ENCODE measurements around the gene GBP3.
"Not testable (repeated sequence)": the region's sequence is repeated elsewhere in the genome, so short reads cannot be mapped to it uniquely, and the experiment has no call there.

GBP3 gene

DNA sequence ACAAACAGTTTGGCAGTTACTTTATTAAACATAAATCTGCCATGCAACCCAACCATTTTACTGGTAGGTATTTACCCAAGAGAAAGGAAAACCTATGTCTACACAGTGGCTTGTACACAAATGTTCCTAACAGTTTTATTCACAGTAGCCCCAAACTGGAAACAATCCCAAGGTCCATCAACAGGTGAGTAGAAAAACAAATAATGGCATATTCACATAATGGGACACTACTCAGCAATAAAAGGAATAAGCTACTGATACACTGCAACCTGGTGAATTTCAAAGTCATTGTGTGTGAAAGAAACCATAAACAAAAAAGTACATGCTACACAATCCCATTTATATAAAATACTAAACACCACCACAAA is 42.9 kb downstream of the GBP3 start:
- H3K9me3 Mint-ChIP-seq, result no peaks in the 10 kb centered on the region
- H3K27me3 Mint-ChIP-seq, result no peaks in the 10 kb centered on the region
- H3K4me3 Mint-ChIP-seq, result no peak overlapping the region
- no peak overlapping the region for H3K27ac Mint-ChIP-seq
- DNase-seq (no peak), ATAC-seq (replicated peaks) (no peak)
- H3K36me3 Mint-ChIP-seq, result peaks cover 43 to 46% of the 10 kb centered on the region in 2 donors
- H3K4me1 Mint-ChIP-seq, result peaks cover 31 to 66% of the 10 kb centered on the region in 2 donors

- Mint-ChIP-seq H3K9me3 (no peaks in the 10 kb centered on the region), H3K27ac (no peak overlapping the region), H3K36me3 (peaks cover 47 to 49% of the 10 kb centered on the region in 2 donors), H3K4me3 (no peak overlapping the region), H3K27me3 (no peaks in the 10 kb centered on the region), H3K4me1 (peaks cover 29 to 63% of the 10 kb centered on the region in 2 donors)
- no peak for ATAC-seq (replicated peaks)
- no peak for DNase-seq
Observed at GRCh38 chr1:88979054-88979748, 43.5 kb downstream of the GBP3 start.

DNA sequence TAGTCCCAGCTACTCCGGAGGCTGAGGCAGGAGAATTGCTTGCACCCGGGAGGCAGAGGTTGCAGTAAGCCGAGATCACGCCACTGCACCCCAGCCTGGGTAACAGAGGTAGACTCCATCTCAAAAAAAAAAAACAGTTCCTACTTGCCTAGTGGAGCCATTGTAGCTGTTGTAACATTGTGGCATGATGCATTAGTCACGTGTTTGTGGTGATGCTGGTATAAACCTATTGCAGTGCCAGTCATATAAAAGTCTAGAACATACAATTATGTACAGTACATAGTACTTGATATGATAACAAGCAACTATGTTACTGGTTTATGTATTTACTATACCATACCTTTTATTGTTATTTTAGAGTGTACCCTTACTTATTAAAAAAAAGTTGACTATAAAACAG is 46.4 kb downstream of the GBP3 start:
- peaks cover 29 to 34% of the 10 kb centered on the region in 2 donors for H3K36me3 Mint-ChIP-seq

GRCh38 chr1:88974616-88975172 is 48.0 kb downstream of the GBP3 start:
- not testable (repeated sequence) for ATAC-seq (replicated peaks); H3K4me3 Mint-ChIP-seq; H3K27me3 Mint-ChIP-seq; DNase-seq; H3K27ac Mint-ChIP-seq; H3K9me3 Mint-ChIP-seq
- Mint-ChIP-seq H3K4me1 (peaks cover 20 to 40% of the 10 kb centered on the region in 2 donors), H3K36me3 (peaks cover 21 to 32% of the 10 kb centered on the region in 2 donors)

More for the DNA sequence above, 46.4 kb downstream of the GBP3 start:
- Mint-ChIP-seq H3K4me1 (peaks cover 22 to 48% of the 10 kb centered on the region in 2 donors), H3K27ac (no peak overlapping the region), H3K27me3 (no peaks in the 10 kb centered on the region), H3K9me3 (no peaks in the 10 kb centered on the region), H3K4me3 (no peak overlapping the region)
- DNase-seq (no peak), ATAC-seq (replicated peaks) (no peak)

GRCh38 chr1:88973520-88974137 is 49.0 kb downstream of the GBP3 start:
- peak overlapping the region; percentile 51 for H3K27ac Mint-ChIP-seq
- ATAC-seq (replicated peaks), result no peak
- peaks cover 13 to 29% of the 10 kb centered on the region in 2 donors for H3K4me1 Mint-ChIP-seq
- H3K4me3 Mint-ChIP-seq, result no peak overlapping the region
- H3K27me3 Mint-ChIP-seq, result no peaks in the 10 kb centered on the region
- H3K36me3 Mint-ChIP-seq, result peaks cover 20 to 33% of the 10 kb centered on the region in 2 donors
- no peak for DNase-seq
- H3K9me3 Mint-ChIP-seq, result no peaks in the 10 kb centered on the region

DNA sequence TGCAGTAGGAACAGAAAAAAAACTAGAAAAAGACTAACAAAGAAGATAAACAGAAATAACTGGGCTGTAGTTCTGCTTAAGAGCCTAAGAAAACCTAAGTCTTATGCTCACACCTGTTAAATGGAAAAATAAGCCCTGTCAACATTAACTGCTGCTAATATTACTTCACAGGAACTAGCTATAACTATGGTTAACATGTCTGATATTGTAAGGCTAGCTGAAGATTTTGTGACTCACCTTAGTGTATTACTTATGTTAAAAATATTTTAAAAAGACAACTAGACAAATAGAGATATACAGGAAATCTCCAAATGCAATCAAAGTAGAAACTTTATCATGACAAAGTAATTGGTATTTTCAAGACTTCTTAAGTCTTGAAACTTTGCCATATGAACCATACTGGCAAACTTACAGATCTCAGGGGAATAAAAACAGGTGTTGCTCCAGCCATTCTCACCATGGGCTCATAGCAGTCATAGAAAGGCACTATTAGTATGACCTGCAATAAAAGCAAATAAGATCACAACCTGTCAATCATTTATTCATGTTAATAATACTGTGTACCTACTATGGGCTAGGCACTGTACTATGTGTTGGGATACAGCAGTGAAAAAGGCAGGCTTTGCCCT is 60.9 kb downstream of the GBP3 start:
- Mint-ChIP-seq H3K36me3 (peaks cover 32 to 52% of the 10 kb centered on the region in 2 donors), H3K4me3 (no peak overlapping the region), H3K27ac (no peak overlapping the region), H3K9me3 (no peaks in the 10 kb centered on the region), H3K4me1 (peaks cover 3 to 16% of the 10 kb centered on the region in 2 donors), H3K27me3 (no peaks in the 10 kb centered on the region)
- ATAC-seq (replicated peaks) (peak in 1 of 2 donors; percentile 29), DNase-seq (no peak)

- Mint-ChIP-seq H3K4me3 (no peak overlapping the region), H3K27ac (no peak overlapping the region), H3K9me3 (no peaks in the 10 kb centered on the region), H3K27me3 (no peaks in the 10 kb centered on the region), H3K36me3 (peaks cover 35 to 58% of the 10 kb centered on the region in 2 donors), H3K4me1 (peaks cover 3 to 16% of the 10 kb centered on the region in 2 donors)
- ATAC-seq (replicated peaks) (peak; percentile 84 to 90), DNase-seq (no peak)
Observed at GRCh38 chr1:88961081-88961480, 61.6 kb downstream of the GBP3 start.
